Effector memory CD4-positive, alpha-beta T cell (primary cell): ENCODE measurements around the gene EIF4E1B.

Experiments used
- DNase-seq, 3 donors: peaks; one replicate each; pipeline ENCODE4 v3.0.0-alpha.2; 2020
- H3K27ac ChIP-seq: 2 replicates; pipeline ENCODE4 v1.7.0; 2013; ENCODE audit warnings: mild to moderate bottlenecking, low read length, moderate library complexity; ENCODE audit not compliant: insufficient read depth, poor library complexity, severe bottlenecking
- H3K27me3 ChIP-seq: replicated peaks from 2 replicates; pipeline ENCODE4 v1.7.0; 2013; ENCODE audit warnings: mild to moderate bottlenecking, low read length; ENCODE audit not compliant: insufficient read depth, control insufficient read depth, poor library complexity, severe bottlenecking
- H3K36me3 ChIP-seq: 2 replicates; pipeline ENCODE4 v1.7.0; 2013; ENCODE audit warnings: mild to moderate bottlenecking, low read length, moderate library complexity; ENCODE audit not compliant: control insufficient read depth, insufficient read depth
- H3K4me1 ChIP-seq: 2 replicates; pipeline ENCODE4 v1.7.0; 2013; ENCODE audit warnings: low read length, mild to moderate bottlenecking; ENCODE audit not compliant: control insufficient read depth, insufficient read depth, poor library complexity, severe bottlenecking
- H3K4me3 ChIP-seq: 2 replicates; pipeline ENCODE4 v1.7.0; 2013; ENCODE audit warnings: low read length, low read depth, mild to moderate bottlenecking; ENCODE audit not compliant: insufficient read depth, poor library complexity, severe bottlenecking
- H3K9me3 ChIP-seq: 2 replicates; pipeline ENCODE4 v1.7.0; 2013; ENCODE audit warnings: mild to moderate bottlenecking, low read length, moderate library complexity; ENCODE audit not compliant: control insufficient read depth

Gene EIF4E1B

DNA sequence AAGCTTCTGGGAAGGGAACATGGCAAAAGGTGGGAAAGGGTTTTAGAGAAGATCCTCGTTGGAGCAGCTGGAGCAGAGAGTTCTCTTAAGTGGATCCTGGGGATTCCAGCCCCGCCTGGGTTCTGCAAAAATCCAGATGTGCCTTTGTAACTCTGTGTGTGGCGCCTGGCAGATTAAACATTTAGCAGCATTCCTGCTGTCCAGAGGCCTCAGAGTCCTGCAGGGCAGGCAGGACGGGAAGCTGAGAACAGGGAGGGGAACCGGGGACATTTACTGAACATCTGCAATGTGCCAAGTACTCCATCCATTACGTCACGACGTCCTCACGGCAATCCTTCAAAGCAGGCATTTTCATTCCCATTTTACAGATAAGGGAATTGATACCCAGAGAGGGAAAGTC is 6.0 kb downstream of the EIF4E1B start:
- no peaks in the 10 kb centered on the region for H3K9me3 ChIP-seq
- H3K27ac ChIP-seq, result no peak overlapping the region
- DNase-seq, result no peak
- H3K27me3 ChIP-seq, result peaks cover 15% of the 10 kb centered on the region
- no peak overlapping the region for H3K4me3 ChIP-seq
- H3K36me3 ChIP-seq, result no peaks in the 10 kb centered on the region
- no peaks in the 10 kb centered on the region for H3K4me1 ChIP-seq

DNA sequence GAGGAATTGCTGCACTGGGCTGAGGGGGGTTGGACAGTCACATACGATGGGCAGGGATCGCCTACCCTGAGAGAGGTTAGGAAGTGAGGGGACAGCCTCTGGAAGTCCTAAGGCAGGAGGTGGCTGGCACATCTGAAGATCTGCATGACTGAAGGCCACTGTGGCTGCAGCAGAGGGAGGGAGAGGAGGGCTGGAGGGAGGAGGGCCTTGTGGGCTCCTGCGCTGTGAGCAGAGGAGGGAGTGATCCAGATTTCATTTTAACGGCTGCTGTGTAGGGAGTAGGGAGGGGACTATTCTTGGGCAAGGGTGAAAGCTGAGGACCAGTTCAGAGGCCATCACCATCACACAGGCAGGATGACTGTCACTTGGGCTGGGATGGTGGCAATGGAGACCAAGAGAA is 7.1 kb downstream of the EIF4E1B start:
- H3K27ac ChIP-seq, result no peak overlapping the region
- H3K4me1 ChIP-seq, result no peaks in the 10 kb centered on the region
- H3K27me3 ChIP-seq, result peaks cover 9% of the 10 kb centered on the region

GRCh38 chr5:176638437-176638836 is 8.0 kb downstream of the EIF4E1B start:
- DNase-seq, result no peak
- Histone ChIP-seq H3K4me3 (no peak overlapping the region), H3K9me3 (no peaks in the 10 kb centered on the region), H3K27me3 (peaks cover 3% of the 10 kb centered on the region), H3K4me1 (no peaks in the 10 kb centered on the region), H3K27ac (no peak overlapping the region), H3K36me3 (no peaks in the 10 kb centered on the region)

More for the DNA sequence above, 7.1 kb downstream of the EIF4E1B start:
- no peak for DNase-seq
- H3K4me3 ChIP-seq, result no peak overlapping the region
- no peaks in the 10 kb centered on the region for H3K36me3 ChIP-seq
- H3K9me3 ChIP-seq, result no peaks in the 10 kb centered on the region

- peaks cover under 1% of the 10 kb centered on the region for H3K27me3 ChIP-seq
- H3K4me3 ChIP-seq, result no peak overlapping the region
- H3K36me3 ChIP-seq, result no peaks in the 10 kb centered on the region
- H3K9me3 ChIP-seq, result no peaks in the 10 kb centered on the region
- no peaks in the 10 kb centered on the region for H3K4me1 ChIP-seq
- DNase-seq, result no peak
- H3K27ac ChIP-seq, result no peak overlapping the region
Measured at GRCh38 chr5:176639208-176639607, 8.7 kb downstream of the EIF4E1B start.

DNA sequence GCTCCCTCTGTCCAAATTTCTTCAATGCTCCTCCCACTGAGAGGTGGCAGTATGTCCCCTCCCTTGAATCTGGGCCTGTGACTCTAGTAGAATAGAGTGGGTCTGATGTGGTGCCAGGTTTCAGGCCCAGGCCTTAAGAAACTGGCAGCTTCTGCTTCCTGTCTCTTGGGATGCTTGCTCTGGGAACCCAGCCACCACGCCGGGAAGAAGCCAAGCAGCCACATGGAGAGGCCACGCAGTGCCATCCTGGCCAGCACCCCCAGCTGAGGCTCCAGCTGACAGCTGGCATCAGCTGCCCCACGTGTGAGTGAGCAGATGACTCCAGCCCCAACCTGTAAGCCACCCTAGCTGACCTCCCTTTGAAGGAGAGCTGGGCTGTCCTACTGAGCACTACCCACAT is 9.5 kb downstream of the EIF4E1B start:
- H3K9me3 ChIP-seq, result no peaks in the 10 kb centered on the region
- H3K27ac ChIP-seq, result no peak overlapping the region
- no peaks in the 10 kb centered on the region for H3K27me3 ChIP-seq
- H3K4me3 ChIP-seq, result no peak overlapping the region
- no peaks in the 10 kb centered on the region for H3K4me1 ChIP-seq
- no peak for DNase-seq
- no peaks in the 10 kb centered on the region for H3K36me3 ChIP-seq

DNA sequence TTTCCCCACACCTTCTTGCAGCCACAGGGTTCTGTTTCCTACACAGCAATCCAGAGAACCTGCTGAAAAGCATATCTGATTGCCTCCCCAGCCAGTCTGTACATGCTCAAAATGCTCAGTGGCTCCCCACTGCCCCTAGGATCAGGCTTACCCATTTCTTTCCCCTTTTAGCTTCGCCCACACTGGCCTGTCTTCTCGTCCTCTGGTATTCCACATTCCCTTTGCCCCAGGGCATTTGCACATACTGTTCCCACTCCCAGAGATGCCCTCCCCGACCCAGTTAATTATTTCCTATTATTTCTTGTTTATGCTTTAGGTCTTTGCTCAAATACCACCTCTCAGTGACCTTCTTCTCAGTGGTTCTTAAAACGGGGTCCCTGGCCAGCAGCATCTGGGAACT is 10.1 kb downstream of the EIF4E1B start:
- Histone ChIP-seq H3K9me3 (no peaks in the 10 kb centered on the region), H3K27me3 (no peaks in the 10 kb centered on the region), H3K4me3 (no peak overlapping the region), H3K36me3 (no peaks in the 10 kb centered on the region), H3K4me1 (no peaks in the 10 kb centered on the region), H3K27ac (no peak overlapping the region)
- DNase-seq, result no peak

DNA sequence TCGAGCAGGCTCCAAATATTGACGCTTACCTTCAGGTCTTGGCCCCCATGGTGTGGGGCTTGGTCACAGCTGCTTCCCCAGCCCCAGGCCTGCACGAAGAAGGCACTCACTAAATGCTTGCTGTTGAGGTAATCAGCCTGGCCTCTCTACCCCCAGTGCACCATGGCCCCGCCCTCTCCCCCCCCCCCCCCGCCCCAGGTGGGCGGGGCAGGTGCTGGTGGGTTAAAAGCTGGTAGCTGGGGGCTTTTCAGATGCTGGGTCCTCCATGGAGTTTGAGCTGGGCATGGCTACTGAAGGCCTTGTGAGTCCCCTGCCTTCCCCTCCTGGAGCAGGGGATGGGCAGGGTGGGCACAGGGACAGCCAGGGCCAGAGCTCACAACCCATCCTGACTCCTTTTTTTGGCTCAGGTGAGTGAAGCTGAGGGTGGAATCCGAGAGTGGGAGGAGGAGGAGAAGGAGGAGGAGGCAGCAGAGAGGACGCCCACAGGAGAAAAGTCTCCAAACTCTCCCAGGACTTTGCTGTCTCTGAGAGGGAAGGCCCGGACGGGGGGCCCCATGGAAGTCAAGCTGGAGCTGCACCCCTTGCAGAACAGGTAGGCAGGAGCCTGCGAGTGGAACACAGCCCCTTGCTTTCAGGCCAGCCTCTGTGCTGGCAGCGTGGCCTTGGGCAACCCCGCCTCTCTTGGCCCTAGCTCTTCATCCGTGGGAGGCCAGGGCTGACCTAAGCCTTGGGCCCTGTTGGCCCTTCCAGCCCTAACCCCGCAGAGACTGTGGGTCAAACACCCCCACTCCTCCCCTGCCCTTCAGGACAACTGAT is 12.4 kb downstream of the EIF4E1B start:
- no peaks in the 10 kb centered on the region for H3K9me3 ChIP-seq
- H3K4me1 ChIP-seq, result peaks cover 10% of the 10 kb centered on the region
- H3K27ac ChIP-seq, result no peak overlapping the region
- DNase-seq, result no peak
- H3K27me3 ChIP-seq, result no peaks in the 10 kb centered on the region
- H3K36me3 ChIP-seq, result no peaks in the 10 kb centered on the region
- H3K4me3 ChIP-seq, result no peak overlapping the region

DNA sequence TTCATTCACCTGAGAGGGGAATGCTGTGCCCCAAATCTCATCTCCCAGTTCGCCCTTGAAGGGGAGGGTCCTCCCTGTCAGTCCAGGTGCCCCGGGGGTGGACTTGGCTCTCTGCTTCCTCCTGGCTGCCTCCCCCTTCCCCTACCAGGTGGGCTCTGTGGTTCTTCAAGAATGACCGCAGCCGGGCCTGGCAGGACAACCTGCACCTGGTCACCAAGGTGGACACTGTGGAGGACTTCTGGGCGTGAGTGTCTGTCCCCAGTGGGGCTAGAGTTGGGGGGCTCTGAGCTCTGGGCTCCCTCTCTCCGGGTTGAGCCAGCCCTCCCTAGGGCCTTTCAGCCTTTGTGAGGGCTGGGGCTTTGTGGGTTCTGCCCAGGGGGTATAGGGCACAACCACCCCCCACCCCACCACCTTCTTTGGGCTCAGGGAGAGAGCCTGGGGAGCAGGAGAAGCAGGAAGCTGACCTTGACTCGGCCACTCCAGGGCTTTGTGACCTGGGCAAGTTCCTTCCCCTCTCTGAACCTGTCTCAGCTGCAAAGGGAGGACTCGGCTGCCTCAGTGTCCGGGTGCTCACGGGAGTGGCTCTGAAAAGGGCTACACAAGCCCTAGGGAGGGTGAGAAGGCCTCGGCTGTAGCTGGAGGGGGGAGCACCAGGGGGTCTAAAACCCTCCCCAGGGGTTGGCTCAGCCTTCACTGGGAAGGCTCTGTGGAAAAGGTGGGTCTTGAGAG is 13.2 kb downstream of the EIF4E1B start:
- Histone ChIP-seq H3K27me3 (no peaks in the 10 kb centered on the region), H3K27ac (no peak overlapping the region), H3K9me3 (no peaks in the 10 kb centered on the region), H3K36me3 (no peaks in the 10 kb centered on the region), H3K4me3 (no peak overlapping the region), H3K4me1 (peaks cover 17% of the 10 kb centered on the region)
- DNase-seq, result no peak

- Histone ChIP-seq H3K4me1 (peaks cover 23% of the 10 kb centered on the region), H3K36me3 (no peaks in the 10 kb centered on the region)
Measured at GRCh38 chr5:176644294-176644693, 13.8 kb downstream of the EIF4E1B start.

More at GRCh38 chr5:176644294-176644693, 13.8 kb downstream of the EIF4E1B start:
- Histone ChIP-seq H3K9me3 (no peaks in the 10 kb centered on the region), H3K27me3 (no peaks in the 10 kb centered on the region), H3K27ac (no peak overlapping the region), H3K4me3 (no peak overlapping the region)
- DNase-seq, result no peak
